IPS-18c (cell line): ENCODE data around the gene NUP133.

Experiments
- H3K4me3 ChIP-seq: 2 replicates; pipeline ENCODE4 v1.7.0; 2013; ENCODE audit warnings: low read depth, mild to moderate bottlenecking, low read length, moderate library complexity; ENCODE audit not compliant: insufficient read depth
- H3K9me3 ChIP-seq: one replicate; pipeline ENCODE4 v1.6.1; 2013; ENCODE audit warnings: mild to moderate bottlenecking, low read length, moderate library complexity; ENCODE audit not compliant: control insufficient read depth, insufficient read depth

The NUP133 gene

DNA sequence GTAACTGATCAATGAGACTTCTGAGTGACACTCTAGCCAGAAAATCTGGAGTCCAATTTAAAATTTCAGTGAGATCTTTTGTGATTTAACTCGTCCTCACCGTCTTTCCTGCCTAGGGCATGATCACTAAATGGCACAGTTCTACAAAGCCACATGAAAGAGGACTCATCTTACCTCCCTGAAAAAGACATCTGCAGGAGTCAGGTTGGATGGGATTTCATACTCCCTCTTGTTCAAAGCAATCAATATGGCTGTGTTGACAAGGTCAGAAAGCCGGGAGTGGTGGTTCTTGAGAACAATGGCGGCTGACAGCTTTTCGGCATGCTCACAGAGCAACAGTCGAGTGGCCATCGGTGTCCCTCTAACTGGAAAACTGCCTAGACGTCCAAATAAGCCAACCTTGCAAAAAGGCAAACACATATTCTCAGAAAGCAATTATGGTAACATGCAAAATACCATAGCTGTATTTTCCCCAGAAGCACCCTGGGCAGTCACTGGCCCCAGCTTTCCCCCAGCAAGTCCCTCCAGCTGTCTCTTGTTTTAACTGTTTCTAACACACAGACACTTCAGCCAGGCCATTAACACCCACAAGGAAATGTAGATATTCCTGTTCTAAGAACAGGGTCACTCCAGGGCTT lies 37.6 kb downstream of the NUP133 start:
- H3K9me3 ChIP-seq, result no peaks in the 10 kb centered on the region
- H3K4me3 ChIP-seq, result no peak overlapping the region

DNA sequence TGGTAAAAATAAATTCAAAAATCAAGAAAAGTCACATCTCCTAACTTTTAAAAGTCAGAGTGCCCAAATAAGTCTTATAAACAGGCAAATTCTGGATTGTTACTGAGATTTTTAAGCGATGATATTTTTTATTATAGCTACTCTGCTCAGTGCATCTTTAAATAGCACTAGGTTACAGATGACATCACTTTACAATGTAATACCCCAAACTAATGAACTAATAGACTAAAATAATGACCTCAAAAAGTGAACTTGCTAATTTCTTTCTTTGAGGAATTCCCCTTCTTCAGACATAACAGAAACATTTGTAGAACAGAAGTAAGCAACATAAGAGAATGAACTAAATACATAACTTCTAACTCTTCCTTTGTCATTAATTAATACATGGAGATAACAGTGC lies 41.3 kb downstream of the NUP133 start:
- H3K4me3 ChIP-seq, result no peak overlapping the region
- no peaks in the 10 kb centered on the region for H3K9me3 ChIP-seq

DNA sequence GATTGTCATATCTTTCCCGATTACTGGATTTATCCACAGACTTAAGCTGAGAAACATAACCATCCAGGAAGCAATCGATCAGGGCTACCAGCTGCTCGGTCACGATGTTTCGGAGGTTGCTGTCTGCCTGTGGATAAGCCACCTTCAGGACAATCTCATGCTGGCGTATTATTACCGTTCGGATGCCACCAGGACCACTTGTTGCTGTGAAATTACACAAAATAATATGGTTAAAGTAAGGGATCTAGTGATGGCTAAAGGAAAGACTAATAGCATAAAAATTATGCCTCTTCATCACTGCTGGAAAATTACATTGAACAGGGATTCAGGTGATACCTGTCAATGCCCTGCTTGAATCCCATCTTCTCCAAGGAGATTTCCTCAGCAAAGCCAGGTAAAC lies 43.5 kb downstream of the NUP133 start:
- Histone ChIP-seq H3K9me3 (no peaks in the 10 kb centered on the region), H3K4me3 (no peak overlapping the region)

DNA sequence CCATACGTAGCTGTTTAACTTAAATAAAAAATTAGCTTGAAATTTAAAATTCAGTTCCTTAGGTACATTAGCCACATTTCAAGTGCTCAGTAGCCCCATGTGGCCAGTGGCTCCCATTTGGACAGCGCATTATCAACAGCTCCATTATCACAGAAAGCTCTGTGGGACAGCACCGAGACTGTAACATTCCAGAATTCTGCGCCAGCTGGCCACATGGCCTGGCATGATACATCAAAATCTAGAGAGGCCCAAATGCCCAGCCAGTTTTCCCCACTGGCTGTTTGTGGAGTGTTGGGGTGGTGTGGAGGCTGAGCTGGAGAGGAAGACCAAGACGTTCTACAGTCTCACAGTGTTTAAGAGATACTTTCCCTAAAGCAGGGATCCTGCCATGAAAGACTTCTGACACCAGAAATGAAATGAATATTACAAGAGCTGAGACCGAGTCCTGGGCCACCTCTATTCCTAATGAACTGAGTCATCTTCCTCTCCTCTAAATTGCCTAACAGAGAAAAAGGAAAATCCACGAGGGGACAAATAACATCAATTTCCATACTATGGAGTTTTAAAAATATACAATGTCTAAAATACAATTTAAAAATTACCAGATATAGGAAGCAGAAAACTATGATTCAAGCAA lies 47.0 kb downstream of the NUP133 start:
- no peaks in the 10 kb centered on the region for H3K9me3 ChIP-seq
- no peak overlapping the region for H3K4me3 ChIP-seq

DNA sequence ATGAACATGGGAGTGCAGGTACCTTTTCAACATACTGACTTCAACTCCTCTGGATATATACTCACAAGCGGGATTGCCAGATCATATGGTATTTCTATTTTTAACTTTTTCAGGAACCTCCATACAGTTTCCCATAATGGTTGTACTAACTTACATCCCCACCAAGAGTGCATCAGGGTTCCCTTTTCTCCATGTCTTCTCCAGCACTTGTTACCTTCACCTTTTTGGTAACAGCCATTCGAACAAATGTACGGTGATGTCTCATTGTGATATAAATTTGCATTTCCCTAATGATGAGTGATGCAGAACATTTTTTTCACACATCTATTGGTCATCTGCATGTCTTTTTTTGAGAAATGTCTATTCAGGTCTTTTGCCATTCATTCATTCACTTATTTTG lies 48.3 kb downstream of the NUP133 start:
- no peak overlapping the region for H3K4me3 ChIP-seq

DNA sequence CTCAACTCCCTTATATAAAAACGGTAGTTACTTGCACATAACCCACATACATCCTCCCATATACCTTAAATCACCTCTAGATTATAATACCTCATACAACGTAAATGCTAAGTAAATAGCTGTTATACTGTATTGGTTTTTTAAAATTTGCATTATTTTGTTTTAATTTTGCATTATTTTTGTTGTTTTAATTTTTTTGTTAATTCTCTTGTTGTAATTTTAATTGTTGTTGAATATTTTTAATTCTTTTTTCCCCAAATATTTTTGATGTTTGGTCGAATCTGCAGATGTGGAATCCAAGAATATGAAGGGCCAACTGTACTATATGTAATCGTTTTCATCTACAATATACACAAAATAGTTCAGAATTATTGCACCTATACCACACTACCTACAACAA lies 50.7 kb downstream of the NUP133 start:
- H3K9me3 ChIP-seq, result no peaks in the 10 kb centered on the region

More for the DNA sequence above, 48.3 kb downstream of the NUP133 start:
- H3K9me3 ChIP-seq, result no peaks in the 10 kb centered on the region

DNA sequence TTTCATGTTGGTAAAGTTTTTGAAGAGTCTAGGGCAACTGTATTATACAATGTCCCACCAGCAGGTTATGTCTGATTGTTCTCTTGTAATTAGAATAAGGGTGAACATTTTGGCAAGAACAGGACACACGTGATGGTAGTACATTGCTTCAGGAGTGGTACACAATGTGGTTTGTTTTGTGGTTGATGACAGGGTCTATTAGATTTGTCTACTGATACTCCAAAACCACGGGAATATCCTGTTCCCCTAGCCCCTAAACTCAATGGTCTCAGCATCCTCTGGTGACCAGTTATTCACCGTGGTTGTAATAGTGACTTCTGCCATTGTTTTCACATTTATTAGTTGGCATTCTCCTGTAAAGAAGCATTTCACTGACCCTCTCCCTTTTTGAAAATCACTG lies 52.1 kb downstream of the NUP133 start:
- no peaks in the 10 kb centered on the region for H3K9me3 ChIP-seq
- no peak overlapping the region for H3K4me3 ChIP-seq

More for the DNA sequence above, 50.7 kb downstream of the NUP133 start:
- no peak overlapping the region for H3K4me3 ChIP-seq

DNA sequence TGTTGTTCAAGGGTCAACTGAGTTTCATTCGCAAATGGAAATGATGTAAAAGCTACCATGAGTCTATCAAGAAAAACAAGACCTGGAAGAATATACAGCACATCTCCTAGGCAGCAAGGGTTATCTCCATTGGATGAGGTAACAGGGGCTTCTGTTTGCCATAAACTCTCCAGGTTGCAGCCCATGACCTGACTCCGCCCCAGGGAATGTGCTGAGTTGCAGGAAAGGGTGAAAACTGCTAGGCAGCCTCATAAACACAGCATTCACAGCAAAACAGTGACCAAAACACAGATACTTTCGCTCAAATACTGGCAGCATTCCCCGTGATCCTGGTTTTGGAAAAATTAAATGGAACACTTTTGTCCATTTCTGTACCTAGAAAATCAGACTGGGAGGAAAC lies 54.1 kb downstream of the NUP133 start:
- Histone ChIP-seq H3K9me3 (no peaks in the 10 kb centered on the region), H3K4me3 (no peak overlapping the region)

DNA sequence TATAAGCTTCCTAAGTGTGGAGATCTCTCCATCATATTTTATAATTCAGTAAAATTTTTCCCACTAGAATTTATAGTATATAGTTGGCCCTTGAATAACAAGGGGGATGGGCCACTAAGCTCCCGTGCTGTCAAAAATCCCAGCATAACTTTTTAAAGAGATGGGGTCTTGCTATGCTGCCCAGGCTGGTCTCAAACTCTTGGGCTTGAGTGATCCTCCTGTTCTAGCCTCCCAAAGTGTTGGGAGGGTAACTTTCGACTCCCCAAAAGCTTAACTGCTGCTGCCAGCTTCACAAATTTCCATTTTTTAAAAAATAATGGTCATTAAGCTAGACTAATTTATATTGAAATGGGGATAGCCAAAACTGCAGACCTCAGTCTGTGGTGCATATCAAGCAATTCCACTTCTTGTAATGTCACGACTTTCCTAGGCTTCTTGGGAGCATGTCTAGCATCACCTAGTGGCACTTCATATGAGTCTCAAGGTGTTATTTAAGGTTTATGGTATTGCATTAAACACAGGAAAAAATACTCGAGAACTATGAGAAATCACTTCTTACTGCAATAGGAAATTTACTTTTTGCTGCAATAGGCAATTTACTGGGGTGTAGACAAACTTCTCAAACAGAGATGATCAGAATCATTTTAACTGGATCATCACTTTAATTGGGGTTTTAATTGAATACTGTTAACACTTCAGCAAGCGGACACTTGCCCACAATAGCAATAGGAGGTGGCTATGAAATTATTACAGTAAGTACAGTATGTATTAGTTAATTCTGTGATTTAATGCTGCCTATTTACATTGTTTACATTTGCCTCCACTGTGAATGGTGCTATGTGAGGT lies 55.0 kb downstream of the NUP133 start:
- no peaks in the 10 kb centered on the region for H3K9me3 ChIP-seq
- H3K4me3 ChIP-seq, result no peak overlapping the region

DNA sequence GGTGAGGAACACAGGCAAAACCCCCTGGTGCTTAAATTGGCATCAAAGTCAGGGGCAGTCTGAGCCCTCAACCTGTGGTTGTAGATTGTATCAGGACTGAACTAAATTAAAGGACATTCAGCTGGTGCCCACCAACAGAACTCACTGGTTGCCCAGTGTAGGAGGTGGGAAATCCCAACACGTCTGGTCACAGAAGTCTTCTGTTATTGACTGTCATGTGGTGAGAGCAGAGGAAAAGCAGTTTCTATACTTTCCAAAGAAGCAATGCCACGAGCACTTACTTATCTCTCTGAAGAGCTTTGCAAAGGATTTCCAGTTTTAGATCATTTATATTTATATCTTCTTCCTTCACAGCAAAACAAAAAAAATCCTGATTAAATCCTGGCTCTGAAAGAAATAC lies 59.3 kb downstream of the NUP133 start:
- Histone ChIP-seq H3K9me3 (no peaks in the 10 kb centered on the region), H3K4me3 (no peak overlapping the region)

DNA sequence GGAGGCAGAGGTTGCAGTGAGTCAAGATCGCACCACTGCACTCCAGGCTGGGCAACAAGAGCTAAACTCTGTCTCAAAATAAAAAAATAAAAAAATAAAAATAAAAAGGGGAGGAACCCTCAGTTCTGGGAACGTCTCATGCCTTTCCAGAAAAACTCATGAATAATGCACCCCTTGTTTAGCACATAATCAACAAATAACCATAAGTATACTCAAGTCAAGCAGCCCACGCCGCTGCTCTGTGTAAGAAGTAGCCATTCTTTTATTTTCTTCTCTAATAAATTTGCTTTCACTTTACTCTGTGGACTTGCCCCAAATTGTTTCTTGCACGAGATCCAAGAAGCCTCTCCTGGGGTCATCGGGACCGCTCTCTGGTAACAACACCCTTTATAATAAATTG lies 59.8 kb downstream of the NUP133 start:
- H3K9me3 ChIP-seq, result no peaks in the 10 kb centered on the region
- H3K4me3 ChIP-seq, result no peak overlapping the region

DNA sequence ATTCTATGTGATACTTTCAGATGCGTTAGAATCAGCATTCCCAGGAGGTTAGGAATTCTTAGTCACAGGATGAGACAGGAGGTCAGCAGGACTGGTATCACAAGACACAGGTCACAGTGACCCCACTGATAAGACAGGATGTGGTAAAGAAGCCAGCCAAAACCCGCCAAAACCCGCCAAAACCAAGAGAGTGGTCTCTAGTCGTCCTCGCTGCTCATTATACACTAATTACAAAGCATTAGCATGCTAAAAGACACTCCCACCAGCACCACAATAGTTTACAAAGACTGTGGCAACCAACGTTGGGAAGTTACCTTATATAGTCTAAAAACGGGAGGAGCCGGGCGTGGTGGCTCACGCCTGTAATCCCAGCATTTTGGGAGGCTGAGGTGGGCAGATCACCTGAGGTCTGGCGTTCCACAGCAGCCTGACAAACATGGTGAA lies 60.3 kb downstream of the NUP133 start:
- Histone ChIP-seq H3K4me3 (no peak overlapping the region), H3K9me3 (no peaks in the 10 kb centered on the region)

DNA sequence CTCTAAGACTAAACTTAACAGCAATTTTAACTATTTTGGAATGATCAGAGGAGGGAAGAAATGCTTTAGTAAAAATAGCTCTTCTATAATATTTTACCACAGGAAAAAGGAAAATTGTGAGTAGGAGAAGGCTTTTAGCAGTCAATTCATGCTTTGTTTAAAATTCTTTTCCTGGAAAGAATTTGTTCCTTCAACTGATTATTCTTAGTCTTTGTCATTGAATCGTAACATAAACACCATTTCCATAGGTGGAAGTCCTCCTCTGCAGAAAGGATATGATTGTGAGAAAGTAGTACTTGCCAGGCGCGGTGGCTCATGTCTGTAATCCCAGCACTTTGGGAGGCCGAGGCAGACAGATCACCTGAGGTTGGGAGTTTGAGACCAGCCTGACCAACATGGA lies 62.3 kb downstream of the NUP133 start:
- Histone ChIP-seq H3K4me3 (no peak overlapping the region), H3K9me3 (no peaks in the 10 kb centered on the region)

DNA sequence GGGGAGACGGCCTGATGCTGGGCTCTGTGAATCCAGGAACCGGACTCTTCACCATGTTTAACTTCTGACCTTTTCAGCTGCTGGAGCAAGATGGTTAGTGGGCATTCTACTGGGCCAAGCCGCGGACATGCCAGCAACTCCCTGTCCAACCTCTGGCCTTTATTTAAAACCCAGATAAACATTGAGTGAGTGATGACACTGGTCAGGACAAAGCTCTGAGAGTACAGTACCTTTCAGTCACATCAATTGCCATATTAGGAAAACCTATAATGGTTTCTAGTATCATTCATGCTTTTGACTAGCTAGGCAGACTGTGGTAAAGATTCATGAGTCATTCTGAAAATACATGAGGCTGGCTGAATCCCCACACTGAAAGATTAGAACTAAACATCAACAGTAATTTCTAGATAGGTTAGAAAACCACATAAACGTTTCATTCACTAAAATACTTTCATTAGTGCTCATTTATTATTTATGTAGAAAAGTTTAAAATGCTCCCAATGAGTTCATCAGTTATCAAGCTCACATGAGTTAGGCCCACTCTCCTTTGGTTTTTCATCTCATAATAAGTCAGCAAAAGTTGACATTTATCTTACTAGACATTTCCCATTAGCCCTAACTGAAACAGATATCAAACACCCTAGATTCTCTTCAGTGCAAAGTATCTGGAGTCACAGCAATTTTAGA lies 67.1 kb downstream of the NUP133 start:
- Histone ChIP-seq H3K4me3 (no peak overlapping the region), H3K9me3 (no peaks in the 10 kb centered on the region)

DNA sequence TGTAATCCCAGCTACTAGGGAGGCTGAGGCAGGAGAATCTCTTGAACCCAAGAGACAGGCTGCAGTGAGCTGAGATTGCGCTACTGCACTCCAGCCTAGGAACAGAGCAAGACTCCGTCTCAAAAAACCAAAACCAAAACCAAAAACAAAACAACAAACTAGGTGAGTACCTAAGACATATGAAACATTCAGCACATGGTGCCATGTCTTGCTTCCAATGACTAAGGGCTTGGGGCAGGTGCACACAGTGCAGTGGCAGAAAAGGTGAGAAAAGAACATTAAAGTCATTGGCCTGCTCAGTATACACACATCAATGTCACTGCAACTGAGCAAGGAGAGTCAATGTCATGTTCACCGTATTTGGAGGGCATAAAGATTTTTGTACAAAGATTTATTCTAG lies 70.1 kb downstream of the NUP133 start:
- Histone ChIP-seq H3K9me3 (no peaks in the 10 kb centered on the region), H3K4me3 (no peak overlapping the region)

DNA sequence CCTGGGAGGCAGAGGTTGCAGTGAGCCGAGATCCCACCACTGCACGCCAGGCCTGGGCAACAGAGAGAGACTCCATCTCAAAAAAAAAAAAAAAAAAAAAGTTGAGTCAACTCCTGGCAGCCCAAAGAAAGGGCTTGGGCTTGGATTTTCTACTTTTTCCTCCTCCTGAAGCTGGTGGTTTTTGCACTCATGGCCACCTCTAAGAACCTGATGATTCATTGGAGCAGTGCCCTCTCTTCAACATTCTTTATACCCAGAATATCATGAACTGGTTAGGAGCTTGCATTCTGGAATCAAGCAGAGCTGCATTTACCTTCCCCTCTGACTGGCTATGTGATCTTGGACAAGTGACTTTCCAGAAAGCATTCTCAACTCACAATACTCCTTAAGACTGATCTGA lies 70.7 kb downstream of the NUP133 start:
- no peak overlapping the region for H3K4me3 ChIP-seq
- no peaks in the 10 kb centered on the region for H3K9me3 ChIP-seq

DNA sequence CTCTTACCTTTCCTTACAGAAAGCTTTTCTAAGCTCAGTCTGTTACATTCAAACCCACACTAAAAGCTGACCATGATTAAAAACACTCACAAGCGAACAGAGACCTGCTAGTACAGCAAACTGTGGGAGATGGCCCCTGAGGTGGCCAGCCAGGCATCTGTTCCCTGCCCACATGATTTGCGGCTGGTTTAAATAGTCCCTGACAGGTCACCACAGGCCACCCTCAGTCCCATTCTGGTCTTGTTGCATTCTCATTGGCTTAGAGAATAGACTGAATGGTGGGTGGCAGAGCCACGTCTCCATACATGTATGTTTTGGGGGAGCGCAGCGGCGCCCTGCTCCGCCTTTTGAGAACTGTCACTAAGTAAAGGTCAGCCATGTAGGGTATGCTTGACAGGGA lies 71.9 kb downstream of the NUP133 start:
- H3K9me3 ChIP-seq, result peaks cover 2% of the 10 kb centered on the region
- H3K4me3 ChIP-seq, result no peak overlapping the region

DNA sequence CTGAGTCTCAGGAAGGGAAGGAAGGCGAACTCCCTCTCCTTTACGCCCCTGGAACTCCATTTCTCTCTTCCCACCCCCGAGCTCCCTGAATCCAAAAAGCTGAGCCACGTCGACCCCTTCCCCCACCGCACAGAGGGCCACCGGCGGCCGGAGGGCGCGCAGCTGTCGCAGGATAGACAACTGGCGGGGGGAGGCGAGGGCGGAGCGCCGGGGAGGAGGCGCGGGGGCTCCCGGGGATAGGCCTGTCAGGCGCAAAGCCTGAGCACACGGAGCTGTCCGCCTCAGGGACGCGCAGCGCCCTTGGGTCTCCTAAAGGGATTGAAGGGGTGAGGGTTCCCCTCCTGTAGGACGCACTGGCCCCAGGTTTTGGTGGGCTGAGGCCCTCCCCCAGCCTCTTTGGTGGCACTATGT lies 73.5 kb downstream of the NUP133 start:
- peaks cover 2% of the 10 kb centered on the region for H3K9me3 ChIP-seq
- peak overlapping the region; percentile 57 for H3K4me3 ChIP-seq
